OCI-LY1 (cell line): ENCODE measurements around the gene SFXN1.

Experiments used
- CTCF ChIP-seq: fragments of 200-600 bp; sonication (generic), shearing (Covaris generic); IDR thresholded peaks from 2 replicates; pipeline ENCODE4 v1.5.1; 2017; ENCODE audit warnings: mild to moderate bottlenecking, antibody characterized with exemption, low read length, moderate library complexity, mixed read lengths
- EZH2 ChIP-seq: fragments of 200-600 bp; sonication (generic), shearing (Covaris generic); IDR thresholded peaks from 2 replicates; pipeline ENCODE4 v1.8.0; 2017; ENCODE audit warnings: borderline replicate concordance, mixed run types, mild to moderate bottlenecking, antibody characterized with exemption, low read length, moderate library complexity, mixed read lengths

GRCh38 chr5:175477440-175477839, 920 bp upstream of the SFXN1 start:
- no peak for TF ChIP-seq CTCF
- TF ChIP-seq EZH2, result no peak
